K562 (cell line): ENCODE data around the gene NT5C2. TPM values are rescaled to one million over a fixed set of nuclear protein-coding genes. Genes with fewer than 3 reads are reported as not detected.

Source experiments
- CBX2 ChIP-seq: fragments of 200-600 bp; sonication (generic); IDR thresholded peaks from one replicate; pipeline ENCODE4 v1.6.1; 2012; ENCODE audit warnings: mild to moderate bottlenecking, low read length, inconsistent platforms; ENCODE audit not compliant: insufficient read depth, poor library complexity, severe bottlenecking
- CXXC5 ChIP-seq: fragments of 250-450 bp; sonication (Bioruptor Pico); IDR thresholded peaks from 2 replicates; pipeline ENCODE4 v1.8.0; 2022; ENCODE audit warnings: inconsistent platforms, mild to moderate bottlenecking, moderate library complexity
- DNMT1 ChIP-seq: fragments of 450-650 bp; IDR thresholded peaks from 2 replicates; pipeline ENCODE4 v1.6.1; 2016; ENCODE audit warnings: antibody characterized with exemption, mild to moderate bottlenecking
- E2F1 ChIP-seq: sonication (generic); formaldehyde crosslinking; IDR thresholded peaks from 2 replicates; pipeline ENCODE4 v1.8.1; 2023; ENCODE audit warnings: mild to moderate bottlenecking, missing genetic modification reagents, moderate library complexity
- ELF2 ChIP-seq: fragments of 250-450 bp; sonication (Bioruptor Pico); IDR thresholded peaks from 2 replicates; pipeline ENCODE4 v1.5.0; 2021; ENCODE audit warnings: mild to moderate bottlenecking
- ESRRA ChIP-seq: fragments of 450-650 bp; IDR thresholded peaks from 2 replicates; pipeline ENCODE4 v1.6.1; 2014; ENCODE audit warnings: low read depth, mild to moderate bottlenecking, moderate library complexity, borderline replicate concordance
- HDAC3 ChIP-seq: fragments of 450-650 bp; IDR thresholded peaks from 2 replicates; pipeline ENCODE4 v1.6.1; 2018; ENCODE audit warnings: borderline replicate concordance, mild to moderate bottlenecking, moderate library complexity; ENCODE audit not compliant: partially characterized antibody
- HDAC8 ChIP-seq: fragments of 450-650 bp; IDR thresholded peaks from 2 replicates; pipeline ENCODE4 v1.6.1; 2016; ENCODE audit warnings: mild to moderate bottlenecking, missing genetic modification characterization, moderate library complexity, missing compliant biosample characterization
- HMGXB4 ChIP-seq: sonication (generic); formaldehyde crosslinking; IDR thresholded peaks from 2 replicates; pipeline ENCODE4 v1.8.1; 2023; ENCODE audit warnings: mild to moderate bottlenecking, missing genetic modification reagents
- JUNB ChIP-seq: fragments of 450-650 bp; formaldehyde crosslinking; conservative IDR thresholded peaks from 2 replicates; pipeline ENCODE4 v1.4.0; 2020; ENCODE audit warnings: mild to moderate bottlenecking
- LARP7 ChIP-seq: fragments of 450-650 bp; IDR thresholded peaks from 2 replicates; pipeline ENCODE4 v1.6.1; 2016
- MAX ChIP-seq: sonication (generic); formaldehyde crosslinking; IDR thresholded peaks from 2 replicates; pipeline ENCODE4 v1.9.0; 2022; ENCODE audit warnings: mild to moderate bottlenecking, missing genetic modification reagents
- NFIC ChIP-seq: fragments of 450-650 bp; IDR thresholded peaks from 2 replicates; pipeline ENCODE4 v1.6.1; 2017; ENCODE audit warnings: mild to moderate bottlenecking, inconsistent platforms
- PTTG1 ChIP-seq: fragments of 450-650 bp; IDR thresholded peaks from 2 replicates; pipeline ENCODE4 v1.6.1; 2016; ENCODE audit warnings: low read depth, mild to moderate bottlenecking, missing genetic modification characterization, missing compliant biosample characterization
- RBM39 ChIP-seq: fragments of 200-400 bp; formaldehyde crosslinking; optimal IDR thresholded peaks from 2 replicates; pipeline ENCODE3; 2018; ENCODE audit warnings: low read depth, low read length
- SMARCA5 ChIP-seq: fragments of 450-650 bp; IDR thresholded peaks from 2 replicates; pipeline ENCODE4 v1.6.1; 2016
- TCF3 ChIP-seq: sonication (generic); formaldehyde crosslinking; IDR thresholded peaks from 2 replicates; pipeline ENCODE4 v1.4.0; 2020; ENCODE audit warnings: mild to moderate bottlenecking, missing genetic modification reagents
- TRIM24 ChIP-seq, 2 experiments: fragments of 450-650 bp; IDR thresholded peaks; 2 replicates each; pipeline ENCODE4 v1.6.1; 2016
- VEZF1 ChIP-seq: fragments of 200-800 bp; sonication (Bioruptor generic); IDR thresholded peaks from 2 replicates; pipeline ENCODE4 v1.6.1; 2017; ENCODE audit warnings: missing genetic modification characterization, missing compliant biosample characterization
- YY1 ChIP-seq, 3 experiments: IDR thresholded peaks; 2 replicates each; pipeline ENCODE4 v1.6.1; 2011; ENCODE audit warnings: low read length in 2 of 3, mild to moderate bottlenecking in 2 of 3, moderate library complexity in 2 of 3, borderline replicate concordance in 1 of 3, control low read depth in 1 of 3, low read depth in 1 of 3; ENCODE audit not compliant: insufficient read depth in 3 of 3, insufficient replicate concordance in 2 of 3, control insufficient read depth in 1 of 3, insufficient read length in 1 of 3; ENCODE audit errors: extremely low read depth in 1 of 3
- ZBTB17 ChIP-seq: fragments of 450-650 bp; formaldehyde crosslinking; IDR thresholded peaks from 2 replicates; pipeline ENCODE4 v1.4.0; 2020; ENCODE audit warnings: mild to moderate bottlenecking
- ZNF583 ChIP-seq: fragments of 250-450 bp; sonication (Bioruptor Pico); IDR thresholded peaks from 2 replicates; pipeline ENCODE4 v1.4.0; 2020
- ZNF764 ChIP-seq: fragments of 250-450 bp; sonication (Bioruptor Pico); IDR thresholded peaks from 2 replicates; pipeline ENCODE4 v1.4.0; 2020; ENCODE audit warnings: low read depth, mild to moderate bottlenecking, moderate library complexity
- polyA plus RNA-seq, 8 experiments: library from polyadenylated mRNA; depleted of rRNA in 4 of 8; stranded (reverse) in 5 of 8; unstranded in 3 of 8; fragments of >200 nt; fragmentation: Nextera tagmentation in 2 of 8; fragmentation: Illumina TruSeq in 1 of 8; extraction: Ambion mirVana in 2 of 8; extraction: Trizol in 1 of 8; gene quantifications; 2 replicates each; pipeline versions ENCODE4 v1.2.1 to v1.2.3, GENCODE V29; 2011 to 2014; ENCODE audit warnings: inconsistent platforms in 1 of 8, missing spikeins in 1 of 8
- total RNA-seq, 7 experiments: library from RNA; depleted of rRNA in 6 of 7; stranded (reverse); fragments of >200 nt in 6 of 7; fragmentation: Illumina TruSeq in 2 of 7; extraction: Trizol in 2 of 7; gene quantifications; 2 replicates each; pipeline versions ENCODE4 v1.2.1 to v1.2.3, GENCODE V29; 2011 to 2021; ENCODE audit warnings: low replicate concordance in 1 of 7

NT5C2 gene
- total and polyA plus RNA-seq, 9 of the 15 experiments (the other 6 are each of a cell fraction or from before 2014, with no cell fraction given), result 11.3 to 45.2 (median 27.7) TPM

- no peak for TF ChIP-seq LARP7
- TF ChIP-seq PTTG1, result no peak
- TF ChIP-seq ELF2 (CRISPR knock-in tag), result no peak
- no peak for TF ChIP-seq ESRRA
- no peak for TF ChIP-seq MAX (CRISPR knock-in tag)
- TF ChIP-seq ZBTB17, result no peak
- TF ChIP-seq JUNB (CRISPR knock-in tag), result no peak
- no peak for TF ChIP-seq ZNF583 (CRISPR knock-in tag)
- no peak for TF ChIP-seq CBX2
- no peak for TF ChIP-seq HMGXB4 (CRISPR knock-in tag)
- peak; percentile 68 for TF ChIP-seq TCF3 (CRISPR knock-in tag)
- no peak for TF ChIP-seq HDAC8 (tag)
- no peak for TF ChIP-seq E2F1 (CRISPR knock-in tag)
- no peak for TF ChIP-seq DNMT1
- 0 out of 2 replicates have a peak, but pooled peaks have one; percentile 21 for TF ChIP-seq VEZF1 (CRISPR knock-in tag)
- TF ChIP-seq NFIC, result peak; percentile 81
- no peak for TF ChIP-seq ZNF764 (CRISPR knock-in tag)
- TF ChIP-seq TRIM24 (IDR thresholded peaks at IDR 0.05), result peak in 1 of 2 experiments; percentile 42; a peak in 1 of 4 replicates
- no peak for TF ChIP-seq RBM39
- no peak for TF ChIP-seq SMARCA5
- no peak for TF ChIP-seq YY1 (IDR thresholded peaks at IDR 0.05; ENCODE audit: borderline replicate concordance in 1 of 3, control insufficient read depth in 1 of 3, extremely low read depth in 1 of 3, insufficient read depth in 3 of 3, insufficient read length in 1 of 3, insufficient replicate concordance in 2 of 3, low read depth in 1 of 3, low read length in 2 of 3)
- peak; percentile 37 for TF ChIP-seq HDAC3
- TF ChIP-seq CXXC5 (CRISPR knock-in tag), result peak; percentile 51; the same call in 1 of the 2 replicates
These were observed 903 bp upstream of the NT5C2 start (continued) for GRCh38 chr10:103193820-103194529.
